HG02798 (cell line): Measurements from ENCODE around the gene ARPC1A.
A peak's percentile ranks its signal among the peaks of the same experiment; 100 is the strongest.
"Not testable (repeated sequence)": the region's sequence is repeated elsewhere in the genome, so short reads cannot be mapped to it uniquely, and the experiment has no call there.

Experiments
- ATAC-seq: cut with Tn5 transposase; IDR thresholded peaks from one replicate; pipeline ENCODE4 v1.9.1; 2021; ENCODE audit warnings: mild to moderate bottlenecking; ENCODE audit not compliant: unreplicated experiment, poor library complexity

Gene ARPC1A

DNA sequence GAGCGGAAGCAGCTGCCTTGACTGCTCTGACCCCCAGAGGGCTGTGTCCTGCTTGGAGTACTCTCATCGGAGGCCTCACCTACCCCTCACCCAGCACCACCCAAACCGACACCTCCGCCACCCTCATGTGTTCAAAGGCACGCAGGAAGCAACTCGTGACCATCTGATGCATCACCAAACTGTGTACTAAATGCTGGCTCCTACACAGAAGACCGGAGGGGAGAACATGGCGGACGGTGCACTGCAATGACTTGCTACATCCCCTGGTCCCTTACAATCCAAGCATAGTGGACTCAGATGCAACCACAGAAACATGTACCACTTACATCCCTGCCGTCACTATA lies 79.3 kb downstream of the ARPC1A start:
- ATAC-seq, result no peak

GRCh38 chr7:99406557-99406956 lies 80.9 kb downstream of the ARPC1A start:
- no peak for ATAC-seq

- no peak for ATAC-seq
Measured at GRCh38 chr7:99407872-99408378, 82.2 kb downstream of the ARPC1A start.

- ATAC-seq, result peak; percentile 84
Measured at GRCh38 chr7:99408379-99409191, 82.9 kb downstream of the ARPC1A start, which contains the start of the genes BUD31 and PDAP1. BUD31 (plus strand) TSS chr7:99408969; CDS start chr7:99411093, 2,124 bp downstream. PDAP1 (minus strand) TSS chr7:99408597; CDS start chr7:99408548, 49 bp downstream.

GRCh38 chr7:99409192-99409572 lies 83.5 kb downstream of the ARPC1A start:
- peak; percentile 1 for ATAC-seq

DNA sequence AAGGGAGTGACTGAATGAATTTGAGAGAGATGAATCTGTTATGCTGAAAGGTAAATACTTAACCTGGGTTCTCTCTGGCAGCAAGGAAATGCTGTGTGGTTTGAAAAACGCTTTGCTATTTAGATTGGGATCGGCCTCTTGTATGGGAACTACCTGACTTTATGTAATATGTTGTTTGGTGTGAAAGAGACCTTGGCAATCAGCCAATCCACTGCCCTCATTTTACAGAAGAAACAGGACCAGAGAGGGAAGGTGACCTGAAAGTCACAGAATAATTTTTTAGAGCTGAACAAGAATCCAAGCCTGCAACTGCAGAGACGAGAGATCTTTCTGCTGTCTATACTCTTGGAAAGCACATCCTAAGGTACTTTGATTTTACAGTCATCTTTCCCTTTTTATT lies 84.1 kb downstream of the ARPC1A start:
- no peak for ATAC-seq

DNA sequence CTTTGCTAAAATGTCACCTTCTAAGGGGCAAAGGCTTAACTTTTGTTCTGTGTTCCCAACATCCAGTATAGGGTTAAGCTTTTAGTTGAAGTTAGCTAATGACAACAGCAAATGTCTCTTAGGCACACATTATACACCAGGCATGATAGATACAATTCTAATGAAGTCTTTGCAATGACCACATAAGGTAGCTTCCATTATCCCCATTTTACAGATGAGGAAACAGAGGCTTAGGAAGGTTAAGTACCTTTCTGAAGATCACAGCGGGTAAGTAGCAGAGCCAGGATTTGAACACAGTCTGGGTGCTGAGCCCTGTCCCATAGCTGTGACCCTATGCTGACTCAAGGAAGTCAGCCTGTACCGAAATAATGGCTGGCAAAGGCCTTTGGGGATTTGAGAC lies 84.9 kb downstream of the ARPC1A start:
- ATAC-seq, result no peak

GRCh38 chr7:99415513-99416127 lies 89.9 kb downstream of the ARPC1A start:
- not testable (repeated sequence) for ATAC-seq
